Left colon (tissue), 2 donors: ENCODE measurements around the gene ZNF135. TPM values are rescaled to one million over a fixed set of nuclear protein-coding genes. Genes with fewer than 3 reads are reported as not detected.

Experiments
- total RNA-seq, 2 donors: library from RNA; stranded (reverse); fragmentation: NEBNext Ultra II Directional; extraction: Animal tissue kit (Norgen Biotek cat#: 25700); gene quantifications; one replicate each; pipeline ENCODE4 v1.2.1, GENCODE V29; 2021
- donor health status: DM: no; HTN: no; CAD: no.
- donor health status: DM: yes; HTN: yes; CAD: no.

Gene ZNF135
- total RNA-seq, 2 donors from 2014 or later, result 1.1 to 1.2 TPM

Other genes with a start within 250 kb of the ZNF135 start
- gene ZNF552, start 244.4 kb upstream of the ZNF135 start, total RNA-seq, result 10 to 100 TPM; 24.1 to 31.7 TPM
- 10 to 100 TPM; 13.0 to 22.4 TPM for gene ZNF587B, start 229.0 kb upstream of the ZNF135 start, total RNA-seq
- 10 to 100 TPM; 50.5 to 64.8 TPM for gene ZNF587, start 209.4 kb upstream of the ZNF135 start, total RNA-seq
- 10 to 100 TPM; 14.6 to 15.4 TPM for gene ZNF814, start 170.2 kb upstream of the ZNF135 start, total RNA-seq
- gene ZNF417, start 142.7 kb upstream of the ZNF135 start, total RNA-seq, result 10 to 100 TPM; 12.3 TPM
- 1 to 10 TPM in 1 of 2 donors, under 1 TPM in 1; 0.98 to 2.1 TPM for gene ZNF418, start 123.9 kb upstream of the ZNF135 start, total RNA-seq
- gene ZNF256, start 111.6 kb upstream of the ZNF135 start, total RNA-seq, result 1 to 10 TPM; 2.6 to 3.0 TPM
- gene C19orf18, start 84.7 kb upstream of the ZNF135 start, total RNA-seq, result 1 to 10 TPM in 1 of 2 donors, under 1 TPM in 1; 0.47 to 1.8 TPM
- 10 to 100 TPM; 10.4 to 13.5 TPM for gene ZNF606, start 56.5 kb upstream of the ZNF135 start, total RNA-seq
- not detected for gene ZSCAN1, start 25.3 kb upstream of the ZNF135 start, total RNA-seq
- gene ZSCAN18, start 38.9 kb downstream of the ZNF135 start, total RNA-seq, result 10 to 100 TPM; 19.8 to 22.6 TPM
- gene ZNF329, start 91.5 kb downstream of the ZNF135 start, total RNA-seq, result 1 to 10 TPM; 3.1 to 3.9 TPM
- gene ZNF274, start 123.8 kb downstream of the ZNF135 start, total RNA-seq, result 10 to 100 TPM; 14.4 to 17.4 TPM
- 10 to 100 TPM; 17.6 to 29.9 TPM for gene ZNF544, start 169.6 kb downstream of the ZNF135 start, total RNA-seq
- 1 to 10 TPM; 3.5 to 4.1 TPM for gene ZNF8, start 219.7 kb downstream of the ZNF135 start, total RNA-seq
- gene ERVK3-1, start 246.1 kb downstream of the ZNF135 start, total RNA-seq, result 10 to 100 TPM; 24.3 to 26.9 TPM